GM20000 (cell line): ENCODE results near the gene PSEN1.

Source experiments
- DNase-seq: peaks from one replicate; pipeline ENCODE4 v3.0.0; 2012; ENCODE audit warnings: low spot score
- CTCF ChIP-seq: IDR thresholded peaks from 2 replicates; pipeline ENCODE4 v1.5.1; 2012; ENCODE audit warnings: mild to moderate bottlenecking, control low read depth; ENCODE audit errors: extremely low read depth, missing control alignments

The PSEN1 gene

GRCh38 chr14:73243748-73244147 is 107.4 kb downstream of the PSEN1 start:
- TF ChIP-seq CTCF = no peak
- no peak for DNase-seq

GRCh38 chr14:73244541-73245290 is 108.4 kb downstream of the PSEN1 start:
- no peak for DNase-seq

GRCh38 chr14:73245480-73246325 is 109.4 kb downstream of the PSEN1 start:
- peak; percentile 82 for DNase-seq

More at GRCh38 chr14:73244541-73245290, 108.4 kb downstream of the PSEN1 start:
- no peak for TF ChIP-seq CTCF

GRCh38 chr14:73246387-73247150 is 110.3 kb downstream of the PSEN1 start:
- no peak for TF ChIP-seq CTCF

More at GRCh38 chr14:73245480-73246325, 109.4 kb downstream of the PSEN1 start:
- TF ChIP-seq CTCF = no peak

GRCh38 chr14:73248108-73248868 is 112.0 kb downstream of the PSEN1 start:
- no peak for DNase-seq
- TF ChIP-seq CTCF = no peak

More at GRCh38 chr14:73246387-73247150, 110.3 kb downstream of the PSEN1 start:
- DNase-seq = no peak

GRCh38 chr14:73249108-73249507 is 112.8 kb downstream of the PSEN1 start:
- no peak for DNase-seq
- TF ChIP-seq CTCF = no peak
